ENCODE data around the gene B4GAT1. TPM values are rescaled to one million over a fixed set of nuclear protein-coding genes. Genes with fewer than 3 reads are reported as not detected.
A peak's percentile ranks its signal among the peaks of the same experiment; 100 is the strongest.

The B4GAT1 gene
- total and polyA plus RNA-seq, 10 of the 15 experiments (the other 5 are each of a cell fraction or from before 2014, with no cell fraction given) = 0.55 to 11.1 (median 4.3) TPM

DNA sequence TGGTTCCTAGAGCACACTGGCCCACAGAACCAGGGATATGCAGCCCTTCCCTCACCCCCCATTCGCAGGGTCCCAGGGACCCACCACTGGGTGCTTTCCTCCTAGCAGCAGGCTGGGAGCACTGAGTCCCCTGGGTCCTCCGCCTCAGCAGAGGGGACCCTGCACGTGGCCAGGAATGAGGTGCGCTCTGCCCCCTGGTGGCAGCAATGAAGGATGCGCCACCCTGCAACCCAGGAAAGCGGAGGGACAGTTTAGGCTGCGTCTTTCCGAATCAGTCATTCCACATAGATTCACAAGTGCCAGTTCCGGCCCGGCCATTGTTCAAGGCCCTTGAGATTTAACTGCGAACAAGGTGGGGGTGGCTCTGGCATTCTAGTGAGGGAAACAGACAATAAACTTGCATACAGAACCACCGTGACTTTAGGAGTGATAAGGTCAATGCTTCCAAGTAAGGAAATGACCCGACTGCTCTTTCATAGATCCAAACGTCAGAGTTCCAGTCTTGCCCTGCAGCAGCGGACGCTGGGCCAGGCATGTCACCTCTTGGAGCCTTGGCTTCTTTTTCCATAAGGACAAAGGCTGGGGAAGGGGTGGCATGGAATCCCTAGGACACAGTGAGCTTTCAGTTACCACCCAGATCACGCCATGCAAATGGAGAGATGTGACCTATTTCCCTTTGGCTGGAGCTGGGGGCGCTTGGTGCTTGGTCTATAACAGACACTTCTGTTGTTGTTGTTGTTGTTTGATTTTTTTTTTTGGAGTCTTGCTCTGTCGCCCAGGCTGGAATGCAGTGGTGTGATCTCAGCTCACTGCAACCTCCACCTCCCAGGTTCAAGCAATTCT lies 18.9 kb downstream of the B4GAT1 start (continued):
- TF ChIP-seq USF1 (IDR thresholded peaks at IDR 0.05; ENCODE audit: borderline replicate concordance, extremely low read length, insufficient read depth, low read depth, low read length) (peak; percentile 84), ZBTB4 (CRISPR knock-in tag; IDR thresholded peaks at IDR 0.05) (no peak), SIN3A (IDR thresholded peaks at IDR 0.05; ENCODE audit: low read depth, low read length) (no peak), PAX8 (IDR thresholded peaks at IDR 0.05) (no peak), ZNF622 (IDR thresholded peaks at IDR 0.05) (no peak), ZBED1 (IDR thresholded peaks at IDR 0.05; ENCODE audit: borderline replicate concordance) (no peak), EP300 (IDR thresholded peaks at IDR 0.05; ENCODE audit: borderline replicate concordance in 1 of 2, control insufficient read depth in 1 of 2, low read depth in 2 of 2, low read length in 2 of 2) (no peak), SMAD1 (IDR thresholded peaks at IDR 0.05; ENCODE audit: low read depth, partially characterized antibody) (no peak), RB1 (IDR thresholded peaks at IDR 0.05; ENCODE audit: borderline replicate concordance) (no peak), POU2F2 (IDR thresholded peaks at IDR 0.05; ENCODE audit: borderline replicate concordance, low read depth, low read length) (no peak), CBX5 (IDR thresholded peaks at IDR 0.05; ENCODE audit: low read depth) (no peak), MEF2B (IDR thresholded peaks at IDR 0.05; ENCODE audit: partially characterized antibody, poor library complexity, severe bottlenecking) (peak; percentile 90), FOXM1 (IDR thresholded peaks at IDR 0.05; ENCODE audit: low read depth, low read length) (no peak), RFX5 (IDR thresholded peaks at IDR 0.05; ENCODE audit: low read depth, low read length) (no peak), RAD51 (IDR thresholded peaks at IDR 0.05) (peak; percentile 53; the same call in 1 of the 2 replicates), MTA2 (IDR thresholded peaks at IDR 0.05; ENCODE audit: low read depth) (no peak), MYC (IDR thresholded peaks at IDR 0.05; ENCODE audit: insufficient read depth, insufficient read length, insufficient replicate concordance, low read length, severe bottlenecking) (no peak), CTCF (IDR thresholded peaks at IDR 0.05 in 2 of 3, conservative IDR thresholded peaks at IDR 0.05 in 1 of 3; ENCODE audit: control insufficient read depth in 2 of 3, extremely low read depth in 1 of 3, insufficient read depth in 1 of 3, low read depth in 3 of 3, low read length in 3 of 3) (peak; percentile 91 to 94 (median 92)), TARDBP (IDR thresholded peaks at IDR 0.05; ENCODE audit: borderline replicate concordance) (no peak), GATAD2B (conservative IDR thresholded peaks at IDR 0.05; ENCODE audit: low read depth) (no peak), EZH2 (IDR thresholded peaks at IDR 0.05; ENCODE audit: borderline replicate concordance, control insufficient read depth, low read depth, low read length) (no peak)
- TF ChIP-seq, protein P1, sequence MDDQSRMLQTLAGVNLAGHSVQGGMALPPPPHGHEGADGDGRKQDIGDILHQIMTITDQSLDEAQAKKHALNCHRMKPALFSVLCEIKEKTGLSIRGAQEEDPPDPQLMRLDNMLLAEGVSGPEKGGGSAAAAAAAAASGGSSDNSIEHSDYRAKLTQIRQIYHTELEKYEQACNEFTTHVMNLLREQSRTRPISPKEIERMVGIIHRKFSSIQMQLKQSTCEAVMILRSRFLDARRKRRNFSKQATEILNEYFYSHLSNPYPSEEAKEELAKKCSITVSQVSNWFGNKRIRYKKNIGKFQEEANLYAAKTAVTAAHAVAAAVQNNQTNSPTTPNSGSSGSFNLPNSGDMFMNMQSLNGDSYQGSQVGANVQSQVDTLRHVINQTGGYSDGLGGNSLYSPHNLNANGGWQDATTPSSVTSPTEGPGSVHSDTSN (IDR thresholded peaks at IDR 0.05; ENCODE audit: insufficient replicate concordance, low read depth, low read length) = no peak
